Testis (tissue), 3 donors: ENCODE measurements around the gene CCN2. TPM values are rescaled to one million over a fixed set of nuclear protein-coding genes. Genes with fewer than 3 reads are reported as not detected.

ENCODE experiments used
- DNase-seq: peaks from one replicate; pipeline ENCODE4 v3.0.0-alpha.2; 2019
- H3K27ac ChIP-seq, 2 donors: fragments of 200-600 bp; sonication (generic); one replicate each; pipeline ENCODE4 v1.5.1; 2019
- H3K27me3 ChIP-seq: fragments of 200-600 bp; sonication (generic); one replicate; pipeline ENCODE4 v1.5.1; 2019
- H3K36me3 ChIP-seq: fragments of 200-600 bp; sonication (generic); one replicate; pipeline ENCODE4 v1.5.1; 2017; ENCODE audit warnings: low read depth; ENCODE audit errors: missing control alignments
- H3K4me1 ChIP-seq: fragments of 200-600 bp; sonication (generic); one replicate; pipeline ENCODE4 v1.5.1; 2019
- H3K4me3 ChIP-seq, 2 donors: fragments of 200-600 bp; sonication (generic); one replicate each; pipeline ENCODE4 v1.5.1; 2017 to 2019
- H3K9me3 ChIP-seq: fragments of 200-600 bp; sonication (generic); one replicate; pipeline ENCODE4 v1.5.1; 2017
- CTCF ChIP-seq, 3 experiments: fragments of 450-650 bp in 2 of 3; fragments of 200-600 bp in 1 of 3; sonication (generic) in 1 of 3; IDR thresholded peaks; one replicate each; pipeline ENCODE4 v1.5.1; 2016 to 2019; ENCODE audit warnings: antibody characterized with exemption in 3 of 3, mild to moderate bottlenecking in 2 of 3, moderate library complexity in 1 of 3
- POLR2A ChIP-seq: fragments of 450-650 bp; IDR thresholded peaks from one replicate; pipeline ENCODE4 v1.6.1; 2017; ENCODE audit warnings: antibody characterized with exemption, mild to moderate bottlenecking, moderate library complexity
- WGBS, 2 donors: methylation state at CpG; one replicate each; pipeline ENCODE4 v1.1.5; 2018; 5-methylcytosine and 5-hydroxymethylcytosine counted together
- intact Hi-C: fragments of 100-400 bp; cut with DNase I; formaldehyde crosslinking; loops from one replicate; pipeline ENCODE4 v1.15.1; 2023; ENCODE audit warnings: low total_unique reads
- polyA plus RNA-seq: library from polyadenylated mRNA; stranded (reverse); fragments of 350-450 nt; fragmentation: Illumina TruSeq; extraction: RNeasy Lipid Tissue Mini Kit (QIAGEN cat#74804); gene quantifications from one replicate; pipeline ENCODE4 v1.2.3, GENCODE V29; 2014; ENCODE audit warnings: low read depth, low replicate concordance; ENCODE audit not compliant: insufficient read depth
- total RNA-seq, 2 donors: library from RNA; depleted of rRNA; stranded (reverse); fragments of >200 nt; gene quantifications; one replicate each; pipeline ENCODE4 v1.2.3, GENCODE V29; 2016

The CCN2 gene
- total and polyA plus RNA-seq, 3 donors from 2014 or later, result 39.1 to 50.4 (median 50.2) TPM

GRCh38 chr6:131958542-131959470 lies 7.6 kb upstream of the CCN2 start:
- Histone ChIP-seq H3K4me1 (no peaks in the 10 kb centered on the region), H3K27ac (no peak overlapping the region), H3K4me3 (no peak overlapping the region), H3K36me3 (no peaks in the 10 kb centered on the region), H3K9me3 (no peaks in the 10 kb centered on the region), H3K27me3 (no peaks in the 10 kb centered on the region)
- no peak for TF ChIP-seq CTCF (IDR thresholded peaks at IDR 0.05)
- no peak for TF ChIP-seq POLR2A
- intact Hi-C loops, result no loop called here
- 74% methylated on average over 11 of the region's 11 CpGs for WGBS, 2 donors
- DNase-seq, result no peak

GRCh38 chr6:131958095-131958494 lies 6.9 kb upstream of the CCN2 start:
- Histone ChIP-seq H3K36me3 (no peaks in the 10 kb centered on the region), H3K27me3 (no peaks in the 10 kb centered on the region), H3K4me1 (no peaks in the 10 kb centered on the region), H3K27ac (no peak overlapping the region), H3K4me3 (no peak overlapping the region), H3K9me3 (no peaks in the 10 kb centered on the region)
- no peak for DNase-seq
- no peak for TF ChIP-seq POLR2A
- TF ChIP-seq CTCF (IDR thresholded peaks at IDR 0.05), result no peak
- WGBS, 2 donors, result 94 to 96% methylated on average over 3 of the region's 3 CpGs
- intact Hi-C loops, result no loop called here

- no peak overlapping the region for H3K4me3 ChIP-seq
- no peaks in the 10 kb centered on the region for H3K36me3 ChIP-seq
- WGBS, 2 donors, result 89 to 100% methylated on average over 1 of the region's 1 CpG
- no peaks in the 10 kb centered on the region for H3K4me1 ChIP-seq
- intact Hi-C loops, result no loop called here
- DNase-seq, result no peak
- H3K9me3 ChIP-seq, result no peaks in the 10 kb centered on the region
- TF ChIP-seq CTCF (IDR thresholded peaks at IDR 0.05), result no peak
- no peak for TF ChIP-seq POLR2A
- H3K27me3 ChIP-seq, result no peaks in the 10 kb centered on the region
- H3K27ac ChIP-seq, result no peak overlapping the region
Observed at GRCh38 chr6:131955876-131956275, 4.7 kb upstream of the CCN2 start.

- intact Hi-C loops, result no loop called here
- 55 to 63% methylated on average over 6 of the region's 6 CpGs for WGBS, 2 donors
- no peak overlapping the region for H3K4me3 ChIP-seq
Observed at GRCh38 chr6:131955192-131955591, 4.0 kb upstream of the CCN2 start.

More at GRCh38 chr6:131955192-131955591, 4.0 kb upstream of the CCN2 start:
- no peak for DNase-seq
- no peak for TF ChIP-seq POLR2A
- no peak for TF ChIP-seq CTCF (IDR thresholded peaks at IDR 0.05)
- Histone ChIP-seq H3K36me3 (no peaks in the 10 kb centered on the region), H3K27ac (peak overlapping the region in 1 of 2 donors; percentile 22), H3K9me3 (no peaks in the 10 kb centered on the region), H3K27me3 (no peaks in the 10 kb centered on the region), H3K4me1 (no peaks in the 10 kb centered on the region)
